ENCODE results near the gene MOCOS. TPM values are rescaled to one million over a fixed set of nuclear protein-coding genes. Genes with fewer than 3 reads are reported as not detected.

MOCOS gene
- polyA plus RNA-seq, 1 donor (not counting 4 experiments of a cell fraction or from before 2014, with no cell fraction given) = 2.8 TPM

- no peak overlapping the region for H3K27ac ChIP-seq (ENCODE audit: control insufficient read depth, insufficient read depth, low read length)
- no peak for FAIRE-seq
- no peaks in the 10 kb centered on the region for H3K4me1 ChIP-seq (ENCODE audit: control insufficient read depth, extremely low read depth, insufficient read depth, low read length)
- no peaks in the 10 kb centered on the region for H3K79me2 ChIP-seq (ENCODE audit: control insufficient read depth, insufficient read depth, low read length)
- no peak overlapping the region for H3K4me2 ChIP-seq (ENCODE audit: control insufficient read depth, extremely low read depth, insufficient read depth, low read depth, low read length)
- no peaks in the 10 kb centered on the region for H3K9me3 ChIP-seq (ENCODE audit: control insufficient read depth, low read depth, low read length)
- no peak overlapping the region for H3K4me3 ChIP-seq (ENCODE audit: control insufficient read depth in 2 of 3, extremely low read depth in 1 of 3, insufficient read depth in 2 of 3, low read depth in 1 of 3, low read length in 3 of 3)
- no peaks in the 10 kb centered on the region for H3K9me1 ChIP-seq (ENCODE audit: control insufficient read depth, extremely low read depth, insufficient read depth, low read length)
- no peak overlapping the region for H2AFZ ChIP-seq (ENCODE audit: control insufficient read depth, low read length)
- TF ChIP-seq, protein P1, sequence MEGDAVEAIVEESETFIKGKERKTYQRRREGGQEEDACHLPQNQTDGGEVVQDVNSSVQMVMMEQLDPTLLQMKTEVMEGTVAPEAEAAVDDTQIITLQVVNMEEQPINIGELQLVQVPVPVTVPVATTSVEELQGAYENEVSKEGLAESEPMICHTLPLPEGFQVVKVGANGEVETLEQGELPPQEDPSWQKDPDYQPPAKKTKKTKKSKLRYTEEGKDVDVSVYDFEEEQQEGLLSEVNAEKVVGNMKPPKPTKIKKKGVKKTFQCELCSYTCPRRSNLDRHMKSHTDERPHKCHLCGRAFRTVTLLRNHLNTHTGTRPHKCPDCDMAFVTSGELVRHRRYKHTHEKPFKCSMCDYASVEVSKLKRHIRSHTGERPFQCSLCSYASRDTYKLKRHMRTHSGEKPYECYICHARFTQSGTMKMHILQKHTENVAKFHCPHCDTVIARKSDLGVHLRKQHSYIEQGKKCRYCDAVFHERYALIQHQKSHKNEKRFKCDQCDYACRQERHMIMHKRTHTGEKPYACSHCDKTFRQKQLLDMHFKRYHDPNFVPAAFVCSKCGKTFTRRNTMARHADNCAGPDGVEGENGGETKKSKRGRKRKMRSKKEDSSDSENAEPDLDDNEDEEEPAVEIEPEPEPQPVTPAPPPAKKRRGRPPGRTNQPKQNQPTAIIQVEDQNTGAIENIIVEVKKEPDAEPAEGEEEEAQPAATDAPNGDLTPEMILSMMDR (optimal IDR thresholded peaks at IDR 0.05 in 1 of 3, IDR thresholded peaks at IDR 0.05 in 1 of 3, conservative IDR thresholded peaks at IDR 0.05 in 1 of 3; ENCODE audit: extremely low read depth in 1 of 3, insufficient read depth in 2 of 3, low read length in 3 of 3) = no peak
- TF ChIP-seq EZH2 (IDR thresholded peaks at IDR 0.05; ENCODE audit: low read length) = no peak
- no peaks in the 10 kb centered on the region for H3K27me3 ChIP-seq (ENCODE audit: control insufficient read depth, extremely low read depth, insufficient read depth, low read length)
- dilution Hi-C loops (cut with MboI; ENCODE audit: extremely low pct_ligation_motif_present, low sequenced_read_pairs) = no loop called here
- H3K36me3 ChIP-seq (ENCODE audit: control insufficient read depth in 2 of 2, extremely low read depth in 1 of 2, insufficient read depth in 2 of 2, low read length in 2 of 2) = peaks cover 0 to 1% of the 10 kb centered on the region in 2 experiments
- no peak for DNase-seq (ENCODE audit: low read depth, low spot score)
- H3K9ac ChIP-seq (ENCODE audit: control insufficient read depth, extremely low read depth, insufficient read depth, low read length) = no peak overlapping the region
- no peaks in the 10 kb centered on the region for H4K20me1 ChIP-seq (ENCODE audit: control insufficient read depth, extremely low read depth, insufficient read depth, low read length)
Measured at GRCh38 chr18:36255072-36255698, 67.9 kb downstream of the MOCOS start.

GRCh38 chr18:36256094-36256493 is 68.8 kb downstream of the MOCOS start:
- H3K79me2 ChIP-seq (ENCODE audit: control insufficient read depth, insufficient read depth, low read length) = no peaks in the 10 kb centered on the region
- dilution Hi-C loops (cut with MboI; ENCODE audit: extremely low pct_ligation_motif_present, low sequenced_read_pairs) = no loop called here
- no peaks in the 10 kb centered on the region for H3K9me1 ChIP-seq (ENCODE audit: control insufficient read depth, extremely low read depth, insufficient read depth, low read length)
- no peak overlapping the region for H2AFZ ChIP-seq (ENCODE audit: control insufficient read depth, low read length)
- no peak overlapping the region for H3K9ac ChIP-seq (ENCODE audit: control insufficient read depth, extremely low read depth, insufficient read depth, low read length)
- no peak overlapping the region for H3K4me3 ChIP-seq (ENCODE audit: control insufficient read depth in 2 of 3, extremely low read depth in 1 of 3, insufficient read depth in 2 of 3, low read depth in 1 of 3, low read length in 3 of 3)
- DNase-seq (ENCODE audit: low read depth, low spot score) = no peak
- FAIRE-seq = no peak
- no peak overlapping the region for H3K27ac ChIP-seq (ENCODE audit: control insufficient read depth, insufficient read depth, low read length)
- no peaks in the 10 kb centered on the region for H3K27me3 ChIP-seq (ENCODE audit: control insufficient read depth, extremely low read depth, insufficient read depth, low read length)
- H3K36me3 ChIP-seq (ENCODE audit: control insufficient read depth in 2 of 2, extremely low read depth in 1 of 2, insufficient read depth in 2 of 2, low read length in 2 of 2) = peaks cover 0 to 1% of the 10 kb centered on the region in 2 experiments
- H3K4me1 ChIP-seq (ENCODE audit: control insufficient read depth, extremely low read depth, insufficient read depth, low read length) = no peaks in the 10 kb centered on the region
- no peaks in the 10 kb centered on the region for H4K20me1 ChIP-seq (ENCODE audit: control insufficient read depth, extremely low read depth, insufficient read depth, low read length)
- TF ChIP-seq EZH2 (IDR thresholded peaks at IDR 0.05; ENCODE audit: low read length) = no peak
- no peak overlapping the region for H3K4me2 ChIP-seq (ENCODE audit: control insufficient read depth, extremely low read depth, insufficient read depth, low read depth, low read length)
- no peaks in the 10 kb centered on the region for H3K9me3 ChIP-seq (ENCODE audit: control insufficient read depth, low read depth, low read length)

DNA sequence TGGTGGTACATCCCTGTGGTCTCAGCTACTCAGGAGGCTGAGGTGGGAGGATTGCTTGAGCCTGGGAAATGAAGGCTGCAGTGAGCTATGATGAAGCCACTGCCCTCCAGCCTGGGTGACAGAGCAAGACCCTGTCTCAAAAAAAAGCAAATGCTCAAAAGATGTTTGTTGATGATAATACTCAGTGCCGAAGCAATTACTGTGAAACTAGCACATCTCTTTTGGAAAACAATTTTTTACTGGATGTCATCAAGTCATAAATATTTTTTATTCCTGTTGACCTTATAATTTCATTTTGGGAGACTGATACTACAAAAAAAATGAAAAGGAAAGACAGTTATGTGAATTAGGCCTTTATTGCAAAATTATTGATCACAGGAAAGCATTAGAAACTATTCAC is 75.7 kb downstream of the MOCOS start:
- Histone ChIP-seq H4K20me1 (ENCODE audit: control insufficient read depth, extremely low read depth, insufficient read depth, low read length) (no peaks in the 10 kb centered on the region), H3K4me3 (ENCODE audit: control insufficient read depth in 2 of 3, extremely low read depth in 1 of 3, insufficient read depth in 2 of 3, low read depth in 1 of 3, low read length in 3 of 3) (no peak overlapping the region), H3K4me2 (ENCODE audit: control insufficient read depth, extremely low read depth, insufficient read depth, low read depth, low read length) (no peak overlapping the region), H3K4me1 (ENCODE audit: control insufficient read depth, extremely low read depth, insufficient read depth, low read length) (no peaks in the 10 kb centered on the region), H2AFZ (ENCODE audit: control insufficient read depth, low read length) (no peak overlapping the region), H3K9me3 (ENCODE audit: control insufficient read depth, low read depth, low read length) (no peaks in the 10 kb centered on the region), H3K9ac (ENCODE audit: control insufficient read depth, extremely low read depth, insufficient read depth, low read length) (no peak overlapping the region), H3K27ac (ENCODE audit: control insufficient read depth, insufficient read depth, low read length) (no peak overlapping the region), H3K79me2 (ENCODE audit: control insufficient read depth, insufficient read depth, low read length) (no peaks in the 10 kb centered on the region), H3K9me1 (ENCODE audit: control insufficient read depth, extremely low read depth, insufficient read depth, low read length) (no peaks in the 10 kb centered on the region), H3K27me3 (ENCODE audit: control insufficient read depth, extremely low read depth, insufficient read depth, low read length) (no peaks in the 10 kb centered on the region), H3K36me3 (ENCODE audit: control insufficient read depth in 2 of 2, extremely low read depth in 1 of 2, insufficient read depth in 2 of 2, low read length in 2 of 2) (no peaks in the 10 kb centered on the region)
- dilution Hi-C loops (cut with MboI; ENCODE audit: extremely low pct_ligation_motif_present, low sequenced_read_pairs) = no loop called here
- TF ChIP-seq EZH2 (IDR thresholded peaks at IDR 0.05; ENCODE audit: low read length) = no peak
- TF ChIP-seq, protein P1 (optimal IDR thresholded peaks at IDR 0.05 in 1 of 3, IDR thresholded peaks at IDR 0.05 in 1 of 3, conservative IDR thresholded peaks at IDR 0.05 in 1 of 3; ENCODE audit: extremely low read depth in 1 of 3, insufficient read depth in 2 of 3, low read length in 3 of 3) = no peak
- no peak for DNase-seq (ENCODE audit: low read depth, low spot score)
- no peak for FAIRE-seq

All from keratinocyte (primary cell).